ENCODE results near the gene COL8A1. TPM values are rescaled to one million over a fixed set of nuclear protein-coding genes. Genes with fewer than 3 reads are reported as not detected.

Gene COL8A1
- total RNA-seq, 1 donor from 2014 or later: 5.6 TPM

DNA sequence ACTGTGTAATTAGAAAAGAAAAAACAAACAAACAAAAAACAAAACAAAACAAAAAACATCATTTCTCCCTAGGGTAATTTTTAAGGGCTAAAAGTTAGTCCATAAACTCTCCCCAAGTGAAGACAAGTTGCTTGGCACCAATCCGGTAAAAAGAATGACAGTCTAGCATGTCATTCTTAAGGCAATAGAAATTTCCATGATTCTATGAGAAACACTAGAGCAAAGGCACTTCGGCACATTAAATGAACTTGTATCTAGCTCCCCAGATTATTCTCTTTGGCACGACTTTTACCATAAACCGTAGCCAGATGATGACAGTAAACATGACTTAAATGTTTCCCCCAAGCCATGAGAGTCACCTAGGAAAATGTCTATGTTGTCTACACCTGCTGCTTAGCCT, 10.1 kb downstream of the COL8A1 start:
- no peak overlapping the region for H3K4me3 Mint-ChIP-seq (ENCODE audit: unreplicated experiment)
- no peak overlapping the region for H3K27ac Mint-ChIP-seq (ENCODE audit: unreplicated experiment)
- peaks cover 13% of the 10 kb centered on the region for H3K4me1 Mint-ChIP-seq (ENCODE audit: unreplicated experiment)
- no peak for DNase-seq (ENCODE audit: low spot score)
- H3K27me3 Mint-ChIP-seq (ENCODE audit: unreplicated experiment): no peaks in the 10 kb centered on the region
- H3K36me3 Mint-ChIP-seq (ENCODE audit: low read depth, unreplicated experiment): no peaks in the 10 kb centered on the region
- TF ChIP-seq, protein P1, sequence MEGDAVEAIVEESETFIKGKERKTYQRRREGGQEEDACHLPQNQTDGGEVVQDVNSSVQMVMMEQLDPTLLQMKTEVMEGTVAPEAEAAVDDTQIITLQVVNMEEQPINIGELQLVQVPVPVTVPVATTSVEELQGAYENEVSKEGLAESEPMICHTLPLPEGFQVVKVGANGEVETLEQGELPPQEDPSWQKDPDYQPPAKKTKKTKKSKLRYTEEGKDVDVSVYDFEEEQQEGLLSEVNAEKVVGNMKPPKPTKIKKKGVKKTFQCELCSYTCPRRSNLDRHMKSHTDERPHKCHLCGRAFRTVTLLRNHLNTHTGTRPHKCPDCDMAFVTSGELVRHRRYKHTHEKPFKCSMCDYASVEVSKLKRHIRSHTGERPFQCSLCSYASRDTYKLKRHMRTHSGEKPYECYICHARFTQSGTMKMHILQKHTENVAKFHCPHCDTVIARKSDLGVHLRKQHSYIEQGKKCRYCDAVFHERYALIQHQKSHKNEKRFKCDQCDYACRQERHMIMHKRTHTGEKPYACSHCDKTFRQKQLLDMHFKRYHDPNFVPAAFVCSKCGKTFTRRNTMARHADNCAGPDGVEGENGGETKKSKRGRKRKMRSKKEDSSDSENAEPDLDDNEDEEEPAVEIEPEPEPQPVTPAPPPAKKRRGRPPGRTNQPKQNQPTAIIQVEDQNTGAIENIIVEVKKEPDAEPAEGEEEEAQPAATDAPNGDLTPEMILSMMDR (IDR thresholded peaks at IDR 0.05; ENCODE audit: unreplicated experiment): no peak
- H3K9me3 Mint-ChIP-seq (ENCODE audit: unreplicated experiment): no peaks in the 10 kb centered on the region

DNA sequence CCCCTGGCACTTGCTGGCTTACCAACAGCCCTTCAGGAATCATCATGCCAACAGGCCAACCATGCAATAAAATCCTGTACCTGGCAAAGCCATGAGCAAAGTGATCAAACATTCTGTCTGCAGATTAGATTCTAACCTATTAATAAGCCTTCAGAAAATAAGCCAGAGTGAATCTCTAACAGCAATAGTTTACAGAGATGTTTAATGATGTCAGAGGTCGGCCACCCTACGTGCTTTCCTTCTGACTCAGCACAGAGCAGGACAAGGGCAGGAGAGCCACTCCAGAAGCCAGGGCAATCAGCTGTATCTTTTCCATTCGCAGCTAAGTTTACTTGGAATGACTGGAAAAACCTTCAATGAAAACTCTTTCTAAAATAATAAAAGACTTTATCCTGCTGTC, 13.1 kb downstream of the COL8A1 start:
- TF ChIP-seq, protein P1 (IDR thresholded peaks at IDR 0.05; ENCODE audit: unreplicated experiment): no peak
- peaks cover 13% of the 10 kb centered on the region for H3K4me1 Mint-ChIP-seq (ENCODE audit: unreplicated experiment)

DNA sequence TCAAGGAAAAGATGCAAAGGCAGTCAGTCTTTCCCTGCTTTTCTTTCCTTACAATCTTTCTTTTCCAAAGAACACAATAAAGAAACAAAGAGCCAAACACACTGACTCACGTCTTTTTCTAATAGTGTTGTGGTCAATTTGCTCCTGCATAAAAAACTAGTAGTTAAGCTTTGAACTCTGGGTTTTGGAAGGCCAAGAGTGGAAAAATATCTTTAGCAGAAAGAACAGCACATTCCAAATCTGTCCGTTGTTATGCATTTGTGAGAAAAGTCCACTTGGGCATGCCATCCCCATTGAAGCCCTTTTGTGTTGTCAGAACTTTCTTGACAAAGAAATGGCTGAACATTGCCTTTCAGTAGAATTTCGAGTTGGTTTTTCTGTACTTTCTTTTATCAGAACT, 18.2 kb downstream of the COL8A1 start:
- no peaks in the 10 kb centered on the region for H3K4me1 Mint-ChIP-seq (ENCODE audit: unreplicated experiment)
- H3K4me3 Mint-ChIP-seq (ENCODE audit: unreplicated experiment): no peak overlapping the region
- H3K9me3 Mint-ChIP-seq (ENCODE audit: unreplicated experiment): no peaks in the 10 kb centered on the region
- H3K27me3 Mint-ChIP-seq (ENCODE audit: unreplicated experiment): no peaks in the 10 kb centered on the region
- no peaks in the 10 kb centered on the region for H3K36me3 Mint-ChIP-seq (ENCODE audit: low read depth, unreplicated experiment)
- DNase-seq (ENCODE audit: low spot score): no peak
- TF ChIP-seq, protein P1 (IDR thresholded peaks at IDR 0.05; ENCODE audit: unreplicated experiment): no peak
- no peak overlapping the region for H3K27ac Mint-ChIP-seq (ENCODE audit: unreplicated experiment)

More for the DNA sequence above, 13.1 kb downstream of the COL8A1 start:
- Mint-ChIP-seq H3K4me3 (ENCODE audit: unreplicated experiment) (no peak overlapping the region), H3K9me3 (ENCODE audit: unreplicated experiment) (no peaks in the 10 kb centered on the region), H3K36me3 (ENCODE audit: low read depth, unreplicated experiment) (no peaks in the 10 kb centered on the region), H3K27ac (ENCODE audit: unreplicated experiment) (no peak overlapping the region), H3K27me3 (ENCODE audit: unreplicated experiment) (no peaks in the 10 kb centered on the region)
- no peak for DNase-seq (ENCODE audit: low spot score)

DNA sequence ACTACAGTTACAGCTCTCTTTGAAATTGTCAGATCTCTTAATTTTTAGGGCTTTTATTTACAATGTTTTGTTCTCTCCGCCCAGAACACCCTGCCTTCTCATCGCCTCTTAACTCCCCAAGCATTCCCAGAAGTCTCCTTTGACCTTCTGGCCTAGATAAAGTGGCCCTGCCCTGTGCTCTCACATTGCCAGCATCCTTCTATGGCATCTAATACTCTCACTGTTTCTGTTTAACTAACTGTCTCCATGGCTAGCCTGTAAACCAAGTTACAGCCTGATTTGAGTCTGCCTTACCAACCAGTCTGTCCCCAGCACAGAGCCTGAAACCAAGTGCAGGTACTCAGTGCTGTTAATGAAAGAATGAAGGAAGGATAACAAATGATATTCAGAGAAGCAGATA, 19.9 kb downstream of the COL8A1 start:
- DNase-seq (ENCODE audit: low spot score): no peak
- H3K4me3 Mint-ChIP-seq (ENCODE audit: unreplicated experiment): no peak overlapping the region
- no peaks in the 10 kb centered on the region for H3K36me3 Mint-ChIP-seq (ENCODE audit: low read depth, unreplicated experiment)
- no peak overlapping the region for H3K27ac Mint-ChIP-seq (ENCODE audit: unreplicated experiment)
- no peaks in the 10 kb centered on the region for H3K9me3 Mint-ChIP-seq (ENCODE audit: unreplicated experiment)
- no peaks in the 10 kb centered on the region for H3K27me3 Mint-ChIP-seq (ENCODE audit: unreplicated experiment)
- H3K4me1 Mint-ChIP-seq (ENCODE audit: unreplicated experiment): peaks cover 3% of the 10 kb centered on the region
- TF ChIP-seq, protein P1 (IDR thresholded peaks at IDR 0.05; ENCODE audit: unreplicated experiment): no peak

DNA sequence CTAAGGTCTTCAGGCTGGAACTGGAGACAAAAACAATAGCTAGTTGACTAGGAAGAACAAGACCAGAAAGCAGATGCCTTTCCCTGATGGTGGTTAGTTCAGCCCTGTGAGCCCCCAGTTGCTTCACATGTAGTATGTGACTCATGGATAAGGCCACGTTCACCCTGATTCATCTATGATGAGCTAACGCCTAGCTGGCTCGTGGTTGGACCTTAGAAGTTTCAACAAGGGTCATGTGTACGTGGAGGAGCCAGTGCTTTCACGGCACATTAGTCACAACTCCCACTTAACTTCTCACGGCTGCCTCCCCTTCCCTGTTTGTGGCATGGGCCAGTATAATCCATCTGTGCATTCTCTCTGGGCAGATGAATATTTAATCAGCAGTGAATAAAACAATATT, 20.6 kb downstream of the COL8A1 start:
- H3K27me3 Mint-ChIP-seq (ENCODE audit: unreplicated experiment): no peaks in the 10 kb centered on the region
- H3K36me3 Mint-ChIP-seq (ENCODE audit: low read depth, unreplicated experiment): no peaks in the 10 kb centered on the region
- H3K4me1 Mint-ChIP-seq (ENCODE audit: unreplicated experiment): peaks cover 10% of the 10 kb centered on the region
- DNase-seq (ENCODE audit: low spot score): no peak
- H3K4me3 Mint-ChIP-seq (ENCODE audit: unreplicated experiment): no peak overlapping the region
- TF ChIP-seq, protein P1 (IDR thresholded peaks at IDR 0.05; ENCODE audit: unreplicated experiment): no peak
- no peaks in the 10 kb centered on the region for H3K9me3 Mint-ChIP-seq (ENCODE audit: unreplicated experiment)
- H3K27ac Mint-ChIP-seq (ENCODE audit: unreplicated experiment): no peak overlapping the region

Data from endothelial cell (in vitro differentiated cells).